Esophagus muscularis mucosa (tissue), 4 donors: ENCODE measurements around the gene SLC6A8.

Source experiments
- EP300 ChIP-seq: sonication (generic); formaldehyde crosslinking; IDR thresholded peaks from one replicate; pipeline ENCODE4 v1.6.1; 2017; ENCODE audit warnings: antibody characterized with exemption
- POLR2A ChIP-seq: fragments of 450-650 bp; IDR thresholded peaks from one replicate; pipeline ENCODE4 v1.6.1; 2017; ENCODE audit warnings: antibody characterized with exemption, moderate library complexity, mild to moderate bottlenecking, low read depth
- POLR2AphosphoS5 ChIP-seq, 2 donors: sonication (generic); formaldehyde crosslinking; IDR thresholded peaks; one replicate each; pipeline ENCODE4 v1.6.1; 2017; ENCODE audit warnings: antibody characterized with exemption in 2 of 2
- TF ChIP-seq, protein P1 (sequence below), 3 experiments: fragments of 200-600 bp in 2 of 3; fragments of 450-650 bp in 1 of 3; sonication (generic) in 2 of 3; IDR thresholded peaks; one replicate each; pipeline ENCODE4 v1.5.1; 2017 to 2019; ENCODE audit warnings: antibody characterized with exemption in 3 of 3, mild to moderate bottlenecking in 2 of 3, moderate library complexity in 1 of 3

DNA sequence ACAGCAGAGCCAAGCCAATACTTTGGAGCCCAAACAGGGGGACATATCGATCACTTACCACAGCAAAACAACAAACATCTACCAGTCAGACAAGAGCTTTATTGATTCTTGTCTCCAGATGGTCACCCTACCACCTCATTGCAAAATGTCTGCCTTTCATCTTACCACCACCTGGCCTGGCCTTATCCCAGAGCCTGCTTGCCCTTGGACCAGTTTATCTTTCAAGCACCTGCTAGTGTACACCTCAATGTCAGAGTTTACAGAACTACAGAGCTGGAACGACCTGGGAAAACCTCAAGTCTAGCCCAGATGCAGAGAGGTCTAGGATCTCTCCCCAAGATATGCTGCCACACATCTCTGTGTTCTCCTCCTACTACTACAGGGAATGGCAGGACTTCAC is 32.0 kb downstream of the SLC6A8 start:
- TF ChIP-seq POLR2AphosphoS5 (IDR thresholded peaks at IDR 0.05) (no peak), EP300 (no peak), POLR2A (no peak)
- TF ChIP-seq, protein P1, sequence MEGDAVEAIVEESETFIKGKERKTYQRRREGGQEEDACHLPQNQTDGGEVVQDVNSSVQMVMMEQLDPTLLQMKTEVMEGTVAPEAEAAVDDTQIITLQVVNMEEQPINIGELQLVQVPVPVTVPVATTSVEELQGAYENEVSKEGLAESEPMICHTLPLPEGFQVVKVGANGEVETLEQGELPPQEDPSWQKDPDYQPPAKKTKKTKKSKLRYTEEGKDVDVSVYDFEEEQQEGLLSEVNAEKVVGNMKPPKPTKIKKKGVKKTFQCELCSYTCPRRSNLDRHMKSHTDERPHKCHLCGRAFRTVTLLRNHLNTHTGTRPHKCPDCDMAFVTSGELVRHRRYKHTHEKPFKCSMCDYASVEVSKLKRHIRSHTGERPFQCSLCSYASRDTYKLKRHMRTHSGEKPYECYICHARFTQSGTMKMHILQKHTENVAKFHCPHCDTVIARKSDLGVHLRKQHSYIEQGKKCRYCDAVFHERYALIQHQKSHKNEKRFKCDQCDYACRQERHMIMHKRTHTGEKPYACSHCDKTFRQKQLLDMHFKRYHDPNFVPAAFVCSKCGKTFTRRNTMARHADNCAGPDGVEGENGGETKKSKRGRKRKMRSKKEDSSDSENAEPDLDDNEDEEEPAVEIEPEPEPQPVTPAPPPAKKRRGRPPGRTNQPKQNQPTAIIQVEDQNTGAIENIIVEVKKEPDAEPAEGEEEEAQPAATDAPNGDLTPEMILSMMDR (IDR thresholded peaks at IDR 0.05) = no peak
